ENCODE results near the gene NEB. TPM values are rescaled to one million over a fixed set of nuclear protein-coding genes. Genes with fewer than 3 reads are reported as not detected.

Gene NEB
- polyA plus RNA-seq, 2 of the 4 experiments (the other 2 are of a cell fraction) = 0.67 to 4.4 TPM

- TF ChIP-seq REST (IDR thresholded peaks at IDR 0.05) = no peak
Observed at GRCh38 chr2:151679994-151680393, 54.3 kb downstream of the NEB start (continued).

GRCh38 chr2:151678849-151679248 is 55.4 kb downstream of the NEB start:
- Histone ChIP-seq H3K9me3 (no peaks in the 10 kb centered on the region), H3K4me2 (no peak overlapping the region), H3K27ac (no peak overlapping the region), H3K4me1 (no peaks in the 10 kb centered on the region), H3K4me3 (no peak overlapping the region)
- no peak for TF ChIP-seq SREBF2 (IDR thresholded peaks at IDR 0.05)
- no peak for TF ChIP-seq SMC3 (IDR thresholded peaks at IDR 0.05)
- no peak for TF ChIP-seq CEBPB (IDR thresholded peaks at IDR 0.05)
- TF ChIP-seq POLR2A (IDR thresholded peaks at IDR 0.05; ENCODE audit: low read length) = no peak
- TF ChIP-seq EP300 (IDR thresholded peaks at IDR 0.05) = no peak
- no peak for FAIRE-seq
- no peak for ATAC-seq
- WGBS (ENCODE audit: missing lambda C conversion rate) = 56% methylated on average over 6 of the region's 6 CpGs
- DNase-seq (ENCODE audit: low read depth in 1 of 2, low spot score in 1 of 2) = no peak
- POLR2A ChIA-PET = no interaction called here
- CTCF ChIA-PET = no interaction called here

DNA sequence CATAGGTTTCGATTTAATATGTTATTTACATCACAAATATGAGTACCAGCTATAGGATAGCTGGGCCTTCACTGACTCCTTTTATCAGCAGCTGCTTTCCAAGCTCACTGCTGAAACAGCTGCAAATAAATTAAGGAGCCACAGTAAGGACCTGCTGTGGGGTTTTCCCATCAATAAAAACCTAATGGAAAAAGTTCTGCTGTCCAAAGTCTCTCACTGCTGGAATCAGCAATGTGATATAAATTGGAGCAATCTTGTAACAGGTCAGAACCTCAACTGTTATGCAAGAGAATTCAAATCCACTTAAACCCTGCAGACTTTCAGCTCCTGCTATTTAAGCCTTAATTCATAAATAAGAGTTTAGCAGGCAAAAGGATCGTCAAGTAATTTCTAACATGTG is 61.3 kb downstream of the NEB start:
- ChIA-PET POLR2A (no interaction called here), CTCF (no interaction called here)
- 30% methylated on average over 2 of the region's 2 CpGs for WGBS (ENCODE audit: missing lambda C conversion rate)
- Histone ChIP-seq H3K4me1 (no peaks in the 10 kb centered on the region), H3K27ac (no peak overlapping the region), H3K4me2 (no peak overlapping the region), H3K9me3 (no peaks in the 10 kb centered on the region), H3K4me3 (no peak overlapping the region)
- TF ChIP-seq PHF8 (IDR thresholded peaks at IDR 0.05; ENCODE audit: borderline replicate concordance, low read depth) (no peak), ESRRA (IDR thresholded peaks at IDR 0.05; ENCODE audit: borderline replicate concordance, low read length) (no peak), HEYL (CRISPR knock-in tag; IDR thresholded peaks at IDR 0.05) (no peak), FOSL2 (IDR thresholded peaks at IDR 0.05) (no peak), FOSL2 (CRISPR knock-in tag; IDR thresholded peaks at IDR 0.05) (no peak), TFCP2L1 (CRISPR knock-in tag; IDR thresholded peaks at IDR 0.05) (no peak), POLR2A (IDR thresholded peaks at IDR 0.05; ENCODE audit: low read length) (no peak), HDAC2 (IDR thresholded peaks at IDR 0.05) (no peak), EHF (CRISPR knock-in tag; IDR thresholded peaks at IDR 0.05) (no peak), HMGXB4 (CRISPR knock-in tag; IDR thresholded peaks at IDR 0.05; ENCODE audit: borderline replicate concordance) (no peak), MYC (IDR thresholded peaks at IDR 0.05; ENCODE audit: borderline replicate concordance, low read length) (no peak)
- TF ChIP-seq, protein P1, sequence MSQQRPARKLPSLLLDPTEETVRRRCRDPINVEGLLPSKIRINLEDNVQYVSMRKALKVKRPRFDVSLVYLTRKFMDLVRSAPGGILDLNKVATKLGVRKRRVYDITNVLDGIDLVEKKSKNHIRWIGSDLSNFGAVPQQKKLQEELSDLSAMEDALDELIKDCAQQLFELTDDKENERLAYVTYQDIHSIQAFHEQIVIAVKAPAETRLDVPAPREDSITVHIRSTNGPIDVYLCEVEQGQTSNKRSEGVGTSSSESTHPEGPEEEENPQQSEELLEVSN (IDR thresholded peaks at IDR 0.05; ENCODE audit: borderline replicate concordance, low read depth) = no peak
- TF ChIP-seq, protein P2, sequence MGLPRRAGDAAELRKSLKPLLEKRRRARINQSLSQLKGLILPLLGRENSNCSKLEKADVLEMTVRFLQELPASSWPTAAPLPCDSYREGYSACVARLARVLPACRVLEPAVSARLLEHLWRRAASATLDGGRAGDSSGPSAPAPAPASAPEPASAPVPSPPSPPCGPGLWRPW (IDR thresholded peaks at IDR 0.05) = no peak
- DNase-seq (ENCODE audit: low read depth in 1 of 2, low spot score in 1 of 2) (no peak), FAIRE-seq (no peak), ATAC-seq (no peak)
